HG03378 (cell line): Measurements from ENCODE around the gene SLC26A8.
"Not testable (repeated sequence)": the region's sequence is repeated elsewhere in the genome, so short reads cannot be mapped to it uniquely, and the experiment has no call there.

Experiments
- ATAC-seq: cut with Tn5 transposase; IDR thresholded peaks from one replicate; pipeline ENCODE4 v1.9.1; 2021; ENCODE audit warnings: mild to moderate bottlenecking, moderate library complexity; ENCODE audit not compliant: unreplicated experiment

Gene SLC26A8

GRCh38 chr6:36052097-36052496 is 27.7 kb upstream of the SLC26A8 start:
- no peak for ATAC-seq

GRCh38 chr6:36050947-36051710 is 26.7 kb upstream of the SLC26A8 start:
- no peak for ATAC-seq

GRCh38 chr6:36050305-36050704 is 25.9 kb upstream of the SLC26A8 start:
- ATAC-seq, result no peak

GRCh38 chr6:36049582-36049981 is 25.1 kb upstream of the SLC26A8 start:
- no peak for ATAC-seq

GRCh38 chr6:36042618-36043260 is 18.3 kb upstream of the SLC26A8 start:
- ATAC-seq, result no peak

- no peak for ATAC-seq
Observed at GRCh38 chr6:36040958-36041357, 16.5 kb upstream of the SLC26A8 start.

- no peak for ATAC-seq
Observed at GRCh38 chr6:36039112-36039511, 14.7 kb upstream of the SLC26A8 start.

- ATAC-seq, result no peak
Observed at GRCh38 chr6:36038120-36038876, 13.9 kb upstream of the SLC26A8 start.

GRCh38 chr6:36035225-36035624 is 10.8 kb upstream of the SLC26A8 start:
- ATAC-seq, result no peak

- ATAC-seq, result no peak
Observed at GRCh38 chr6:36034441-36034840, 10.0 kb upstream of the SLC26A8 start.

- ATAC-seq, result no peak
Observed at GRCh38 chr6:36033935-36034334, 9.5 kb upstream of the SLC26A8 start.

GRCh38 chr6:36033144-36033543 is 8.7 kb upstream of the SLC26A8 start:
- ATAC-seq, result not testable (repeated sequence)

GRCh38 chr6:36032261-36032660 is 7.8 kb upstream of the SLC26A8 start:
- ATAC-seq, result no peak

GRCh38 chr6:36029464-36029863 is 5.0 kb upstream of the SLC26A8 start:
- ATAC-seq, result no peak

GRCh38 chr6:36028877-36029324 is 4.5 kb upstream of the SLC26A8 start:
- ATAC-seq, result no peak

- peak; percentile 17 for ATAC-seq
Observed at GRCh38 chr6:36028088-36028876, 3.8 kb upstream of the SLC26A8 start.

- peak; percentile 83 for ATAC-seq
Observed at GRCh38 chr6:36027501-36028087, 3.2 kb upstream of the SLC26A8 start, which contains the start of gene MAPK14. Gene MAPK14 (plus strand): TSS chr6:36027808. CDS start chr6:36028158, 350 bp downstream.

GRCh38 chr6:36025932-36026327 is 1.5 kb upstream of the SLC26A8 start:
- no peak for ATAC-seq

GRCh38 chr6:36025260-36025931 is 955 bp upstream of the SLC26A8 start:
- ATAC-seq, result no peak

- ATAC-seq, result no peak
Observed at GRCh38 chr6:36020154-36020553, 4.3 kb downstream of the SLC26A8 start.
